NT2/D1 (cell line): ENCODE measurements around the gene CFAP74.

ENCODE experiments used
- SUZ12 ChIP-seq: IDR thresholded peaks from 2 replicates; pipeline ENCODE4 v1.6.1; 2011; ENCODE audit not compliant: insufficient read length, insufficient read depth; ENCODE audit errors: extremely low read depth
- ZNF274 ChIP-seq: IDR thresholded peaks from 2 replicates; pipeline ENCODE4 v1.6.1; 2011; ENCODE audit warnings: mild to moderate bottlenecking, low read depth, low read length

GRCh38 chr1:1920057-1920607, 83.5 kb downstream of the CFAP74 start:
- TF ChIP-seq ZNF274 (no peak), SUZ12 (no peak)
